GM12801 (cell line): ENCODE data around the gene ZMIZ1.

Experiments used
- CTCF ChIP-seq: IDR thresholded peaks from one replicate; pipeline ENCODE4 v1.5.1; 2011; ENCODE audit warnings: control low read depth; ENCODE audit not compliant: insufficient read length; ENCODE audit errors: extremely low read depth

Gene ZMIZ1

GRCh38 chr10:79178070-79178576, 109.4 kb downstream of the ZMIZ1 start:
- TF ChIP-seq CTCF = no peak

GRCh38 chr10:79178614-79179163, 109.9 kb downstream of the ZMIZ1 start:
- TF ChIP-seq CTCF = no peak

- no peak for TF ChIP-seq CTCF
These were observed 110.6 kb downstream of the ZMIZ1 start for GRCh38 chr10:79179164-79179956.

- no peak for TF ChIP-seq CTCF
These were observed 111.2 kb downstream of the ZMIZ1 start for GRCh38 chr10:79179957-79180309.

GRCh38 chr10:79180414-79181221, 111.9 kb downstream of the ZMIZ1 start:
- TF ChIP-seq CTCF = no peak

- TF ChIP-seq CTCF = no peak
These were observed 112.5 kb downstream of the ZMIZ1 start for GRCh38 chr10:79181227-79181626.
